PC-3 (cell line): ENCODE measurements around the gene NANS. TPM values are rescaled to one million over a fixed set of nuclear protein-coding genes. Genes with fewer than 3 reads are reported as not detected.

ENCODE experiments used
- ATAC-seq: fragments of 200-7000 bp; cut with Tn5 transposase; 2 replicates; pipeline ENCODE4 v1.9.1; 2020; ENCODE audit warnings: mild to moderate bottlenecking, moderate library complexity
- Bru-seq: library from RNA; stranded (reverse); fragments of 400-500 nt; gene quantifications from one replicate; lab custom pipeline; 2021; lab: Mats Ljungman, UMichigan
- BruChase-seq, 2 experiments: library from RNA; stranded (reverse); fragments of 400-500 nt; gene quantifications; one replicate each; lab custom pipeline; 2021; lab: Mats Ljungman, UMichigan
- BruUV-seq: library from RNA; stranded (reverse); fragments of 400-500 nt; replicated peaks from 2 replicates; lab custom pipeline; 2021; lab: Mats Ljungman, UMichigan
- CTCF ChIA-PET: fragments of 300-600 bp; sonication (Branson Sonifier 250); formaldehyde crosslinking; loops from one replicate; lab custom pipeline; 2022; ENCODE audit warnings: antibody characterized with exemption; lab: Charles Lee
- POLR2A ChIA-PET: fragments of 300-600 bp; sonication (Branson Sonifier 250); formaldehyde crosslinking; loops from one replicate; lab custom pipeline; 2022; ENCODE audit warnings: antibody characterized with exemption; ENCODE audit not compliant: unreplicated experiment; lab: Charles Lee
- DNase-seq: peaks from one replicate; pipeline ENCODE4 v3.0.0-alpha.2; 2015
- H2AFZ ChIP-seq: fragments of 300-600 bp; sonication (generic); 2 replicates; pipeline ENCODE4 v1.6.0; 2016; ENCODE audit warnings: antibody characterized with exemption, low read length
- H3F3A ChIP-seq: fragments of 300-600 bp; sonication (generic); one replicate; pipeline ENCODE4 v1.6.0; 2017; ENCODE audit warnings: antibody characterized with exemption, low read length, control low read depth, mild to moderate bottlenecking; ENCODE audit not compliant: unreplicated experiment
- H3K27ac ChIP-seq: fragments of 300-600 bp; sonication (generic); 2 replicates; pipeline ENCODE4 v1.5.1; 2016; ENCODE audit warnings: mild to moderate bottlenecking, low read length
- H3K27me3 ChIP-seq: fragments of 300-600 bp; sonication (generic); 2 replicates; pipeline ENCODE4 v1.6.1; 2016; ENCODE audit warnings: low read length, mixed read lengths
- H3K36me3 ChIP-seq: fragments of 300-600 bp; sonication (generic); 2 replicates; pipeline ENCODE4 v1.6.1; 2016; ENCODE audit warnings: low read depth, mixed run types, low read length, mixed read lengths
- H3K4me1 ChIP-seq: fragments of 300-600 bp; sonication (generic); 2 replicates; pipeline ENCODE4 v1.5.1; 2016; ENCODE audit warnings: low read length; ENCODE audit not compliant: insufficient read depth
- H3K4me2 ChIP-seq: fragments of 300-600 bp; sonication (generic); 2 replicates; pipeline ENCODE4 v1.6.0; 2016; ENCODE audit warnings: low read length
- H3K4me3 ChIP-seq: fragments of 300-600 bp; sonication (generic); 2 replicates; pipeline ENCODE4 v1.5.1; 2016; ENCODE audit warnings: mild to moderate bottlenecking, low read length, mixed read lengths
- H3K79me2 ChIP-seq: fragments of 300-600 bp; sonication (generic); 2 replicates; pipeline ENCODE4 v1.6.1; 2017; ENCODE audit warnings: low read length, mixed read lengths
- H3K9ac ChIP-seq: fragments of 300-600 bp; sonication (generic); 2 replicates; pipeline ENCODE4 v1.6.0; 2016; ENCODE audit warnings: mild to moderate bottlenecking, low read length
- H3K9me2 ChIP-seq: fragments of 300-600 bp; sonication (generic); replicated peaks from 2 replicates; pipeline ENCODE4 v1.6.1; 2016; ENCODE audit warnings: mixed run types, low read length, mixed read lengths
- H3K9me3 ChIP-seq: fragments of 300-600 bp; sonication (generic); 2 replicates; pipeline ENCODE4 v1.6.1; 2016; ENCODE audit warnings: low read length, mixed read lengths
- H4K20me1 ChIP-seq: fragments of 300-600 bp; sonication (generic); 2 replicates; pipeline ENCODE4 v1.6.1; 2016; ENCODE audit warnings: low read length, mixed read lengths
- EZH2 ChIP-seq: fragments of 300-600 bp; sonication (generic); IDR thresholded peaks from one replicate; pipeline ENCODE4 v1.6.1; 2017; ENCODE audit warnings: antibody characterized with exemption, mild to moderate bottlenecking, low read length; ENCODE audit not compliant: unreplicated experiment
- EZH2phosphoT487 ChIP-seq: fragments of 300-600 bp; sonication (generic); IDR thresholded peaks from 2 replicates; pipeline ENCODE4 v1.6.1; 2018; ENCODE audit warnings: mild to moderate bottlenecking, antibody characterized with exemption, low read length, borderline replicate concordance
- intact Hi-C: fragments of 100-400 bp; cut with micrococcal nuclease; formaldehyde crosslinking; loops from 2 replicates; pipeline ENCODE4 v1.9.0; 2023
- long read RNA-seq: library from polyadenylated mRNA; unstranded; transcript quantifications from one replicate; pipeline ENCODE4 v2.0.0, GENCODE V29; 2021; ENCODE audit not compliant: unreplicated experiment
- total RNA-seq: library from RNA; depleted of rRNA; stranded (reverse); fragments of >200 nt; gene quantifications from 2 replicates; pipeline ENCODE4 v1.2.3, GENCODE V29; 2014; rRNA removed
- TF ChIP-seq, protein P1 (sequence below): fragments of 300-600 bp; sonication (generic); conservative IDR thresholded peaks from 2 replicates; pipeline ENCODE4 v1.5.1; 2017; ENCODE audit warnings: antibody characterized with exemption, low read depth, mild to moderate bottlenecking, low read length

NANS gene
- total RNA-seq (93.0 and 94.8 TPM in 2 replicates), Bru-seq, nascent RNA (percentile 77 among the genes with signal in this experiment), BruChase-seq, experiment 1, labeled RNA remaining after a 6-hour chase (percentile 73 among the genes with signal in this experiment), BruChase-seq, experiment 2, labeled RNA remaining after a 2-hour chase (percentile 63 among the genes with signal in this experiment)
- long read RNA-seq, transcript NANS-201 (6 exons, 1,170 nt): major isoform, 80 of 118 reads
- long read RNA-seq, partial matches to known transcripts: 33 of 118 reads
- long read RNA-seq, other reads (novel, unspliced or antisense): 4 of 118 reads

DNA sequence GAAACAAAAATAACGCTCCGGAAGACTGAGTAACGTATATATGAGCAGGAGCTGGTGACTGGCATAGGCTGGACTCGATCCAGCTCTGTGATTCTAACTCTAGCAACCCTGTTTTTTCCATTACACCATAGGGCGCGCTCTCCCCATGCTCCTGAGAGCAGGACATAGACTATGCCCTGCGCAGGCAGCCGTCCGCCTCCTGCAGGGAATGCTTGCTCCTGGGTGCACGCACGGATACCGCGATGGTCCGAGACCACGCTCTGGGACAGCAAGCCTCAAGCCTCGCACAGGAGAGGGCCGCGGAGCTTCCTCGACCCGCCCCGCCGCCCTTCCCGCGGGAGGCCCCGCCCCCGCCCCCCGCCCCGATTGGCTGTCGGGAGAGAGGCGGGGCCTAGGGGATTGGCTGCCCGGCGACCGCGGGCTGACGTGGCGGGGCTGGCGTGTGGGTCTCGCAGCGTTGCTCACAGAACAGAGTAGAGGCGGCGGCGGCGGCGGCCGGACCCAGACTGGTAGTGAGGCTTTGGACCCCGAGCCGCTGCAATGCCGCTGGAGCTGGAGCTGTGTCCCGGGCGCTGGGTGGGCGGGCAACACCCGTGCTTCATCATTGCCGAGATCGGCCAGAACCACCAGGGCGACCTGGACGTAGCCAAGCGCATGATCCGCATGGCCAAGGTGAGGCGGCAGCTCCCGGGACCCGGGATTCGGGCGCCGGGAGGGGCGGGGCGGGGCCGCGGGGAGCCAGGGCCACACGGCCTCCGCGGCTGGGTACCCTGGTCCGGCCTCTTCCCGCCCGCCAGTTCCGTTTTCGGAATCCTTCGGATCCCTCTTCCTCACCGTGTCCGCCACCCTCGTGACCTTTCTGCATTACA, at the start of gene NANS:
Gene NANS, plus strand, starts transcription at position 464 of the 869 bp plus-strand sequence. Its CDS starts 77 bp downstream, at position 541.
- Histone ChIP-seq H3K27ac (peak within 1 kb of the TSS; percentile 77), H3K9me3 (no peaks in the 10 kb centered on the region)

GRCh38 chr9:98007251-98007928, 49.1 kb upstream of the NANS start:
- ATAC-seq (no peak), DNase-seq (peak; percentile 36)
- ChIA-PET POLR2A (no interaction called here), CTCF (no interaction called here)
- Histone ChIP-seq H3K79me2 (peaks cover 38% of the 10 kb centered on the region), H3K9me3 (no peaks in the 10 kb centered on the region), H3K9ac (no peak overlapping the region), H3K4me1 (peaks cover 19% of the 10 kb centered on the region), H3K27ac (no peak overlapping the region), H3K27me3 (no peaks in the 10 kb centered on the region), H3K4me3 (no peak overlapping the region), H3K4me2 (no peak overlapping the region), H2AFZ (no peak overlapping the region), H3K9me2 (no peaks in the 10 kb centered on the region), H3K36me3 (peaks cover 73% of the 10 kb centered on the region), H4K20me1 (0 out of 2 replicates have a peak, but pooled peaks cover 10% of the 10 kb centered on the region), H3F3A (no peaks in the 10 kb centered on the region)
- no TSS peak for BruUV-seq
- TF ChIP-seq, protein P1, sequence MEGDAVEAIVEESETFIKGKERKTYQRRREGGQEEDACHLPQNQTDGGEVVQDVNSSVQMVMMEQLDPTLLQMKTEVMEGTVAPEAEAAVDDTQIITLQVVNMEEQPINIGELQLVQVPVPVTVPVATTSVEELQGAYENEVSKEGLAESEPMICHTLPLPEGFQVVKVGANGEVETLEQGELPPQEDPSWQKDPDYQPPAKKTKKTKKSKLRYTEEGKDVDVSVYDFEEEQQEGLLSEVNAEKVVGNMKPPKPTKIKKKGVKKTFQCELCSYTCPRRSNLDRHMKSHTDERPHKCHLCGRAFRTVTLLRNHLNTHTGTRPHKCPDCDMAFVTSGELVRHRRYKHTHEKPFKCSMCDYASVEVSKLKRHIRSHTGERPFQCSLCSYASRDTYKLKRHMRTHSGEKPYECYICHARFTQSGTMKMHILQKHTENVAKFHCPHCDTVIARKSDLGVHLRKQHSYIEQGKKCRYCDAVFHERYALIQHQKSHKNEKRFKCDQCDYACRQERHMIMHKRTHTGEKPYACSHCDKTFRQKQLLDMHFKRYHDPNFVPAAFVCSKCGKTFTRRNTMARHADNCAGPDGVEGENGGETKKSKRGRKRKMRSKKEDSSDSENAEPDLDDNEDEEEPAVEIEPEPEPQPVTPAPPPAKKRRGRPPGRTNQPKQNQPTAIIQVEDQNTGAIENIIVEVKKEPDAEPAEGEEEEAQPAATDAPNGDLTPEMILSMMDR: no peak
- TF ChIP-seq EZH2: no peak
- TF ChIP-seq EZH2phosphoT487: no peak
- intact Hi-C loops: no loop called here

More for the DNA sequence above, at the start of gene NANS:
- no TSS peak for BruUV-seq
- H3K27me3 ChIP-seq: no peaks in the 10 kb centered on the region
- peak within 1 kb of the TSS; percentile 84 for H3K9ac ChIP-seq
- peak; percentile 89 for DNase-seq
- H3K36me3 ChIP-seq: no peaks in the 10 kb centered on the region
- peak within 1 kb of the TSS; percentile 86 for H3K4me2 ChIP-seq
- no peaks in the 10 kb centered on the region for H3K9me2 ChIP-seq
- peak; percentile 94 for ATAC-seq
- H2AFZ ChIP-seq: peak within 1 kb of the TSS; percentile 87
- ChIA-PET POLR2A (interaction anchor here (0.6 to 1.1 kb wide), 5 partner anchors 15 to 360 kb away, joined by 3 to 9 read pairs (median 4); partner anchors contain the start of genes TBC1D2 and XPA), CTCF (interaction anchor here (0.6 to 0.7 kb wide), 4 partner anchors 12 to 601 kb away, joined by 3 to 5 read pairs (median 3); no protein-coding TSS in a partner anchor)
- H3K4me3 ChIP-seq: peak within 1 kb of the TSS; percentile 97
- H3K79me2 ChIP-seq: peaks cover 40% of the 10 kb centered on the region
- no peaks in the 10 kb centered on the region for H3F3A ChIP-seq
- intact Hi-C loops: loop anchor here (2.0 kb wide), 2 partner anchors 74 to 134 kb away; partner anchors contain the start of genes ANP32B and TRMO
- H3K4me1 ChIP-seq: peaks cover 12% of the 10 kb centered on the region
- peaks cover 7% of the 10 kb centered on the region for H4K20me1 ChIP-seq
- TF ChIP-seq EZH2: no peak
- peak; percentile 64; the same call in 1 of the 2 replicates for TF ChIP-seq EZH2phosphoT487
